Omental fat pad (tissue), 4 donors: Measurements from ENCODE around the gene LAG3. TPM values are rescaled to one million over a fixed set of nuclear protein-coding genes. Genes with fewer than 3 reads are reported as not detected.

Experiments
- ATAC-seq: fragments of 150-250 bp; one replicate; pipeline ENCODE4 v1.9.1; 2016; ENCODE audit warnings: mild to moderate bottlenecking, moderate library complexity; ENCODE audit not compliant: low FRiP score
- DNase-seq: peaks from one replicate; pipeline ENCODE4 v3.0.0-alpha.2; 2019; ENCODE audit warnings: low spot score
- total RNA-seq, 4 donors: library from RNA; depleted of rRNA; stranded (reverse); fragments of >200 nt; gene quantifications; one replicate each; pipeline ENCODE4 v1.1.0, GENCODE V29; 2016
- TF ChIP-seq, protein P1 (sequence below), 3 donors: fragments of 450-650 bp; IDR thresholded peaks; one replicate each; pipeline ENCODE4 v1.5.1; 2016 to 2017; ENCODE audit warnings: antibody characterized with exemption in 3 of 3, mild to moderate bottlenecking in 3 of 3, moderate library complexity in 2 of 3

LAG3 gene
- total RNA-seq, 4 donors from 2014 or later, result 0.44 to 2.2 (median 0.92) TPM

DNA sequence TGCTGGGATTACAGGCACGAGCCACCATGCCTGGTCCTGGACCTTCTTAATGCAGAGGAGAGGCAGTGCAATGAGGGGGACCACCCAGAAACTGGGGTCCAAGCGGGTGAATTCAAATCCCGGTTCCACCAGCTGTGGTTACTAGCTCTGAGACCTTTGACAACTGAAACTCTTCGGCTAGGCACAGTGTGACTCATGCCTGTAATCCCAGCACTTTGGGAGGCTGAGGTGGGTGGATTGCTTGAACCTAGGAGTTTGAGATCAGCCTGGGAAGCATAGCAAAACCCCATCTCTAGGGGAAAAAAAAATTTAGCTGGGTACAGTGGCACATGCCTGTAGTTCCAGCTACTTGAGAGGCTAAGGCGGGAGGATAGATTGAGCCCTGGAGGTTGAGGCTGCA is 12.0 kb downstream of the LAG3 start:
- ATAC-seq (no peak), DNase-seq (no peak)
- TF ChIP-seq, protein P1, sequence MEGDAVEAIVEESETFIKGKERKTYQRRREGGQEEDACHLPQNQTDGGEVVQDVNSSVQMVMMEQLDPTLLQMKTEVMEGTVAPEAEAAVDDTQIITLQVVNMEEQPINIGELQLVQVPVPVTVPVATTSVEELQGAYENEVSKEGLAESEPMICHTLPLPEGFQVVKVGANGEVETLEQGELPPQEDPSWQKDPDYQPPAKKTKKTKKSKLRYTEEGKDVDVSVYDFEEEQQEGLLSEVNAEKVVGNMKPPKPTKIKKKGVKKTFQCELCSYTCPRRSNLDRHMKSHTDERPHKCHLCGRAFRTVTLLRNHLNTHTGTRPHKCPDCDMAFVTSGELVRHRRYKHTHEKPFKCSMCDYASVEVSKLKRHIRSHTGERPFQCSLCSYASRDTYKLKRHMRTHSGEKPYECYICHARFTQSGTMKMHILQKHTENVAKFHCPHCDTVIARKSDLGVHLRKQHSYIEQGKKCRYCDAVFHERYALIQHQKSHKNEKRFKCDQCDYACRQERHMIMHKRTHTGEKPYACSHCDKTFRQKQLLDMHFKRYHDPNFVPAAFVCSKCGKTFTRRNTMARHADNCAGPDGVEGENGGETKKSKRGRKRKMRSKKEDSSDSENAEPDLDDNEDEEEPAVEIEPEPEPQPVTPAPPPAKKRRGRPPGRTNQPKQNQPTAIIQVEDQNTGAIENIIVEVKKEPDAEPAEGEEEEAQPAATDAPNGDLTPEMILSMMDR (IDR thresholded peaks at IDR 0.05), result no peak

DNA sequence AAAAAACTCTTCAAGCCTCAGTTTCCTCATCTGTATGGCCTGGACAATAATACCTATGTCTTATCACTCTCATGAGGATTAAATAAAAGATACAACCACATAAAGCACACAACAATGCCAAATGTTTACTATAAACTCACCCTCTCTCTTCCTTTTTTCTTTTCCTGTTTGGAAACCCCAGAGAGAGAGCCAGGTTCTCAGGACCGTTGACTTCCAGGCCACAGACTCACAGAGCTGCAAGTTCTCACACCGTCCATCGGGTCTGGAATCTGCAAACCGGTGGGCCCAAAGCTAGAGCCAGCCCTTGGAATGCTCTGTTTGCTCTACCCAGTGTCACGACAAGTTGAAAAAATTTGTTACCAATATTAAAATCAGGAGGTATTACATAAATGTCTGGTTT is 12.4 kb downstream of the LAG3 start:
- DNase-seq, result no peak
- TF ChIP-seq, protein P1 (IDR thresholded peaks at IDR 0.05), result no peak
- ATAC-seq, result no peak

GRCh38 chr12:6786416-6787094 is 14.2 kb downstream of the LAG3 start:
- DNase-seq, result no peak
- TF ChIP-seq, protein P1 (IDR thresholded peaks at IDR 0.05), result no peak
- no peak for ATAC-seq

GRCh38 chr12:6787309-6787708 is 15.0 kb downstream of the LAG3 start:
- TF ChIP-seq, protein P1 (IDR thresholded peaks at IDR 0.05), result no peak
- ATAC-seq (no peak), DNase-seq (no peak)

- no peak for ATAC-seq
- no peak for DNase-seq
- TF ChIP-seq, protein P1 (IDR thresholded peaks at IDR 0.05), result no peak
Measured at GRCh38 chr12:6788972-6789924, 16.9 kb downstream of the LAG3 start, which contains the start of gene CD4. Gene CD4, plus strand, starts transcription at chr12:6789528. Its CDS starts 10,611 bp downstream, at chr12:6800139.

DNA sequence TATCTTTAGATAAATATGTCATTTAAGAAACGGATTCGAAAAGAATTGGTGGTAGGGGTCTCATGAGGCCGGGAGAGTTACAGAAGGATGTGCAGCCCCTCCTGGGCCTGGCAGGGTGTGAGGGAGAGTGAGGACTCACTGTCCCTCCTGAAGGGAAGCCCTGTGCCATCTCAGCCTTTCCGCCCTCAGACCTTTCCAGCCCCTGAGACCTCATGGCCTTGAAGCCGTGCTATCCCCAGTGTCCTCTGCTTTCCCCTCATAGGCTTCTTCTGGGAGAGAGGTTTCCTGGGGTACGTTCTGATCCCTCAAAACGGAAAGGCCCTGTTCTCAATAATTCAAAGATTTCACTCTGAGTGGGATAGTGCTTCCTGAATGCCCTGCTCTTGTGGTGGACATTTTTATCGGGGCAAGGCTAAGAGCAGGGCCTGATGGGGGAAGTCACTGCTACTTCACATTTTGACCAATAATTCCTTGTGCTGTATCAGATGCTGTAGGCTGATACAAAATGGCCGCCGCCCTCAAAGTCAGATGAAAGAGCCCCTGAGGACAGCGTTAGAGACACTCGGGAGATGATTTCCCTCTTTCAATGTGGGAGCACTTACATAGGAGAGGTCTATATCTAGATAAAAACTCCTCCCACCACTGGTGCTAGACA is 18.3 kb downstream of the LAG3 start:
- ATAC-seq (no peak), DNase-seq (no peak)
- TF ChIP-seq, protein P1 (IDR thresholded peaks at IDR 0.05), result no peak
